NOMO-1 (cell line): ENCODE measurements around the gene FRMD3.

Source experiments
- DNase-seq, 2 experiments: peaks; one replicate each; lab custom pipeline; 2025; ENCODE audit not compliant: unreplicated experiment in 2 of 2; lab: John Stamatoyannopoulos, UW

FRMD3 gene

DNA sequence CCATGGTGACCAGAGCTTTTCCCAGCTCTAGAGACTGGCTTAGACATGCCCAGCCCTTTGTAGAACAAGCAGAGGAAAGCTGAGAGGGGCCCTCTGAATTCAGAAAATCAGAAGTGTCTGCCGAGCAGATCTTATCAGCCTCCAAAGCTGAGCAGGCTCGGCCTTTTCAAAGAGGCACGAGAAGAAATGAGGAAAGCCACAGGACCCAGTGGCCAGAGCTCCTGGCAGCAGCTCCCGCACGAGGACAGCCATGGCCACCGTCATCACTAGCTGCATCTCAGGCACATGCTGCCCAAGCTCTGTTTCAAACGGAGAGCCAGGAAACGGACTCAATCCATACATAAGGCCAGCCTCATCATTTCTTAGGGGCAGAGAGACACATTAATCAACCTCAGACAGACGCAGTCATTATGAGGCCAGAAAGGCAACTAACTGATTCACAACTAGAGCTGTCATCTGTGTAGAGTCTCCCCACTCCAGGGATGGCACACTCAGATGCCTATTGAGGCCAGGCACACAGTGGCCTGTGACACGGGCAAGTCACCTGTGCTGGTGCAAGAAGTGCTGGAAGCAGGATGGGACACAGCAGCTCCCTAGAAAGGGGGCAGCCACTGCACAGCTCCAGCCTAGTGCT is 194.7 kb downstream of the FRMD3 start:
- no peak for DNase-seq

GRCh38 chr9:83342731-83343130 is 195.5 kb downstream of the FRMD3 start:
- DNase-seq, result no peak

DNA sequence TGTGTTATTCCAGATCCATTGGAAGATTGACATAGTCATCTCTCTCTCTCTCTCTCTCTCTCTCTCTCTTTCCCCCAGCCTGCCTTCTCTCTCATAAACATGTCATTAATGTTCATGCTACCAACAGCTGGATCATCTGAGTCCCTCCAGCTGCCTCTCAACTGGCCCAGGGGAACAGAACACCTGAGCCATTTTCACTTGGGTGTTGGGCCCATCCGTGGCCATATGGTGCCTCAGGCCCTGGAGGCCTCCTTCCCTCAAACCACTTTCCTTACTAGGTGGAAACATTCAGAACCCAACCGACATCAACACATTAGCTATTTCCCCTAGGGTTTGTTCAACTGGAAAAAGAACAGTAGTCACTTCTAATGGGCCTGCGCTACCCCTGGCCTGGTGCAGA is 196.2 kb downstream of the FRMD3 start:
- DNase-seq, result no peak

GRCh38 chr9:83340451-83340850 is 197.8 kb downstream of the FRMD3 start:
- no peak for DNase-seq

DNA sequence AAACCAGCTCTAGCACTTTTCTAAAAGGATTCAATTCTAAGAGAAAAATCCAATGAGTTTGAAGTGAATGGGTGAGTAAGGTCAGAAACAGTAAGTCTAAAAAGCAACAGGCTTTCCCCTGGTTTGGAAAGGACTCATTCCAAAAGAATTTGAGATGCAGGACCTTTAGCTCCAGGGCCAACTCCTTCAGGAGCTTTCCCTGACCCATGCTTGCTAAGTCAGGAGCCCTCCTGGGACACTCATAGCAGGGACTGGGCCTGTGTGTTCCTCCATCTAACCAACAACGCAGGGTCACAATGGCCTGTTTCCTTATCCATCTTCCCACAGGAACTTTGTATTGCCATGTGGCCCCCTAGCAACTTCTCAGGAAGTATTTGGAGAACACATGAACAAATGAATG is 198.8 kb downstream of the FRMD3 start:
- no peak for DNase-seq

DNA sequence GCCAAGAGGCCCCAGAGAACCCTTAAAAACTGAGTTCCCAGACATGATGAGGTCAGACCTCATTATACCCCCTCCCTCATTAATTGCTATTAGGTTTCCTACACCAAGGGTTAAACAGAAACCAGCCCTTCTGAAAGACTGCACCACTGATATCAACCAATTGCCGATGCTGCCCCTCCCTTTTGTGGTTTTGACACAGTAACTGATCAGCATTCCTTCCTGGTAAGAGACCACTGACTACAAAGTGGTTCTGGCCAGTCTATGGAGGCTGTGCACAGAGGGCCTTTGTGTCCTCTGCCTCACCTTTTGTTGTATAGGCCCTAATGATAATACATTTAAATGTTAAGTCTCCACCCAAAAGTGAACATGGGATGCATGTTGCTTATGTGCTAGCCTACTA is 201.5 kb downstream of the FRMD3 start:
- no peak for DNase-seq

DNA sequence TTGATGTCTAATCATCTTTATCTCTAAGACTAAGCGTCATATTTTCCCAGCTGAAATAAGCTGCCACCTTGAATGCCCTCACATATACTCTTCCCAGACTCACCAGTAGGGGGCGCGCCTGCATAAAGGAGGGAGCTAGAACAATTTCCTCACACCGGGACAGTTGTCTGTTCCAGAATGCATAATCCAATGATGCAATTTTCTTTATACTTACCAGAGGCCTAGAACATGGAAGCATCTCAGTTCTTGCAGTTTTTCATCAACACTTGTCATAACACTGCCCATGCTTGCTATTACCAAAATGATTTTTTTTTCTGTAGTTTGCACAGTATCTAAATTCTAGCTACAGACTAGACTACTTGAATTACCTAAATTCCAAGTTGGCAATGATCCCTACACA is 203.9 kb downstream of the FRMD3 start:
- peak; percentile 9 to 36 for DNase-seq

DNA sequence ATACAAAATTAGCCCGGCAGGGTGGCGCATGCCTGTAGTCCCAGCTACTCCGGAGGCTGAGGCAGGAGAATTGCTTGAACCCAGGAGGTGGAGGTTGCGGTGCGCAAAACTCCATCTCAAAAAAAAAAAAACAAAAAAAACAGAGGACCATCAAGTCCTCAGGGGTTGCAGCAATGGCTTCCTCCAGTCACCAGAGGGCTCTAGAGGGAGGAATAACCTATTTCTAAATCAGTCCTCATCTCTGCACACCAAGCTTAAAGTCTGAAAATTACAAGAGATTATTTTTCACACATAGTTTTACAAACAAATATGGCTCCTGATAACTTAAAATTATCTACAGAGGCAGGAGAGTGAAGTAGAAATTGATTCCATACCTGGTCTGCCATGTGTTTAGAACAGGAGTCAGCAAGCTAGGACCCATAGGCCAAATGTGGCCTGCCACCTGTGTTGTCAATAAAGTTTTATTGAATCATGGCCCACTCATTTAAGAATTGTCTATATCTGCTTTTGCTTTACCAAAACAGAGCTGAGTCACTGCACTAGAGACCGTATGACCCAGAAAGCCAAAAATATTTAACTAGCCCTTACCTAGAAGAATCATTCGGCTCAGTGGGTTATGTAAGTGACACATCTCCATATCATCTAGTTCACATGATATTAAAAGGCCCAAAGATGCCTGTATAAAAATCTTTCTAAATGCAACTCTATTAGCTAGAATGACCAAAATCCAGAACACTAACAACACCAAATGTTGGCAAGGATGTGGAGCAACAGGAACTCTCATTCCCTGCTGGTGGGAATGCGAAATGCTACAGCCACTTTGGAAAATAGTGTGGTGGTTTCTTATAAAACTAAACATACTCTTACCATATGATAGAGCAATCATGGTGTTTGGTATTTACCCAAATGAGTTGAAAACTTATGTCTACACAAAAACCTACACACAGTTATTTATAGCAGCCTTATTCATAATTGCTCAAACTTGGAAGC is 207.7 kb downstream of the FRMD3 start:
- no peak for DNase-seq

DNA sequence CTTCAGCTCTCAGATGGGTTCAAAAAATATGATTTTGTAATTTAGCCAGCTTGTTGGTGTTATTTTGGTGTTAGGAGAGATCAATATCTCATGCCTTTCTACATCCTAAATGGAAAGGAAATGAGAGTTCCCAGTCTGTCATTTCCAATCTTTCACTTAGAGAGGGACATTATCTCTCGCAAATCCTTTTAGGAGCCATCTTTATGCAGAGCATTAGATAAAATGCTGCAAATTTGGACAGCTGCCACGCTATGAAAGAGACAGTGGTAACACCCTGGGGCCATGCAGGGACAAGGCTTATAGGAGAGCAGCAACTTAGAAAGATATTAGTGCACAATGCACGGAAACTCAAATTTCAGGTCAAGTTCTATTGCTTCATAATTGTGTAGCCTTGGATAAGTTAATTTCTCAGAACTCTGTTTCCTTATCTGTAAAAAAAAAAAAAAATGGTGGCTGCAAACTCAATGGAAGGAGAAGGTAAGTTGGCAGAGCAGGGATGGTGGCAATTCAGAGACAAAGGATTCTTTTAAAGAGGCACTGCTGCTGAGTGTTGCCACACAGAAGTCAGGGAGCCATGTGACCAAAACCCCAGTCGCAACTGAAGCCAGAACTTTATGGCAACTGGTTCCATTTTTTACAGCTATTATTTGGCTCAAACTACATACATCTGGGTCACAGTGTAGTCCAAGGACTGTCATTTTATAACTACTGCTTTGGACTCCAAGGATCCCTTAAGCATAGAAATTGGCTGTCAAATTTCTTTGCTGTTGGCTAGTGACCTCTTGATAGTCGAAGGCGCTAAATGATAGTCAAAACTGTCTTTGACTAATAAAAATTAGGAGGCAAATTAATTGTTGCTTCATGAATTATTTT is 210.2 kb downstream of the FRMD3 start:
- no peak for DNase-seq

GRCh38 chr9:83327323-83327722 is 210.9 kb downstream of the FRMD3 start:
- no peak for DNase-seq

GRCh38 chr9:83323148-83323547 is 215.1 kb downstream of the FRMD3 start:
- DNase-seq, result no peak

- no peak for DNase-seq
Observed at GRCh38 chr9:83322438-83322837, 215.8 kb downstream of the FRMD3 start.

DNA sequence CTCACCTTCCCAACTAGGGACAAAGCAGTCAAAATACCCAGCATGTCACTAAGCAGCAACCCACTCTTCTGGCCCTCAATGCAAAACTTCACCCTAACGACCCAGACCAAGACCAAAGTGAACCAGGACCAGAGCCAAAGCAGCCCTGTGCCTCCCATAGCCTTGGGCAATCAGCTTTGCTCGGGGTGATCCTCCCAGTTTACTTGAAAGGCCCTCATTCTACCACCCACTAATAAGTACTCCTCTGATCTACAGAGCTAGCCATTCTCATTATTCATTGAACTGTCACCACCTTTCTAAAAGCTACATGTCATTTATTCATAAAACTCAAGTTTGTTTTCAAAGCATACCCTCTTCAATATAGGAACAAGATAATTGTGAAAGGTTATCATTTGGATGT is 221.0 kb downstream of the FRMD3 start:
- DNase-seq, result no peak

DNA sequence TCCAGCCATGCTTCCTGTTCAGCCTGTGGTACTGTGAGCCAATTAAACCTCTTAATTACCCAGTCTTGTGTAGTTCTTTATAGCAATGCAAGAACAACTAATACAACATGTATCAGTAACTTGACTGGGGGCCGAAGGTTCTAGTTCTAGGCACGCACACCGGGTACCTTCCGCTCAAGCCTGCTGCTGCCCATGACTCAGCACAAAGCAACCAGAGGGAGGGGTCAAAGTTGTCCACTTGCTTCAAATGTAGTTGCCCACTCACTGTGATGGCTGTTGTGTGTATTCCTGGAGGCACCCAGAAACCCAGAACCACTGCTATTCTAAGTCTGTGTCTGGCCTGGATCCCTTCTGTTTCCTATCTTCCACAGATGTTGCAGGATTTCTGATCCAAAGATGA is 222.6 kb downstream of the FRMD3 start:
- DNase-seq, result no peak

DNA sequence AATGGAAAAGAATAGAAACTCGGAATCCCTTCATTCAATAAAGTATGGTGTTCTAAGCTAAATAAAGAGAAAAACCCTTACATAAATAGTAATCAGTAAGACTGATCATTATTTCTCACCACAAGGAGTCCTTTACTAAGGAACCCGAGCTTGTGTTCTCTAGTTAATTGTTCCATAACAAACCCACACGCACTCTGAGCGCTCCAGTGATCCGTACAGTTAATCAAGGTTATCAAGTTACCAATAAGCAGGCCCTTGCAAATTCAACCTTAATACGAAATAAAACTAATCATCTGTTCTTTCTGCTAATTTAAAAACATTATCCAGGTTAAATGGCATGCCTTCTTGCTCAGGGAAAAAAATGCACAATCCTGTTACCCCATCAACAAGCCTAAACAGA is 224.4 kb downstream of the FRMD3 start:
- DNase-seq, result no peak

DNA sequence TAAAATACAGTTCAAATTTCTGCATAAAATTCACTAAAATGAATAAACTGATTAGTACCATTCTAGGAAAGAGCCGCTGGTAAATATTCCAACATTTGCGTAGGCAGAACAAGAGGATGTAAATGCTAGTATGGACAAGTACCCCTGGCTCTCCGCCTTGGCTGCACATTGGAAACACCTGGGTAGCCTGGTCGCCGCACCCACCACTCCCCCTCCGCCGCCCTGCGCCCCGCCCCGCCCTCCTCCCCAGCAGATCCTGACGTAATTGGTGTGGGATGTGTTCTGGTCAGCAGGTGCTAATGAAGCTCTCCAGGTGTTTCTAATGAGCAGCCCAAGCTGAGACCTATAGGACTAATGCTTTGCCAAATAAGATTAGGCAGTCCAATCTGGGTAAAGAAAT is 225.7 kb downstream of the FRMD3 start:
- no peak for DNase-seq

GRCh38 chr9:83307066-83307724 is 231.0 kb downstream of the FRMD3 start:
- DNase-seq, result no peak

DNA sequence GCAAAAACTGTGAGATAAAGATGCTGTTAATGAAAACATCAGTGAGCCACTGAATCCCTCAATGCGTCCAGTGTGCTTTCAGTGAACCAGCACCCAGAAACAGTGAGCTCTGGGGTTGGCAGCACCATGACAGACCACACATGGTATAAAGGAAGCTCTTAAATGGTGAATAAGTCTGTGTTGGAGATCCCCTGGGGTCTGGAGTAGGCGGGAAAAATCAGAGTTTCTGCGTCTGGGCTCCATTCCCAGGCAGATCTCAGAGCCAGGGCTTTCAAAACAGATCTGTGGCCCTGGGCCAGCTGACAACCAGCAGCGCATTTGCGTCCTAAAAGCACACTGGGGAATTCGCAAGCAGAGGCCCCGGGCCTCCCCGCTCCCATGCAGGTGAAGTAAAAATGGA is 233.5 kb downstream of the FRMD3 start:
- DNase-seq, result no peak

DNA sequence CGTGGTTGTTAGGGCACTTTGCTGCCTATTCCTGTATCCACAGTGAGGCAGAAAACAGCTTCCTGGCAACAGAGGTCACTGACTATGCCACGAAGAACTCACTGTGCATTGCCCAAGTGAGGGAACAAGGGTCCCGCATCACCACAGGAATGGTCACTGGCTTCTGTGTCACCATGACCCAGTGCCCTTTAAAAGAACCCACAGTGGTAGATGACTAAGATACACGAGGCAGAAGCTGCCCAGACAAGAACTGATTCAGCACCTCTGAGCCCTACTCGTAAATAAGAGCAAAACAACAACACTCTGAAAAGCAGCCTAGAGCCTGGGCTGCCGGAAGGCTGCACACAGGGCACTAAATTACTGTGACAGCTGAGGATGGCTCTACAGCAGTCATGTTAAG is 238.6 kb downstream of the FRMD3 start:
- no peak for DNase-seq

GRCh38 chr9:83299094-83299493 is 239.1 kb downstream of the FRMD3 start:
- no peak for DNase-seq

GRCh38 chr9:83296123-83296522 is 242.1 kb downstream of the FRMD3 start:
- no peak for DNase-seq
